Omental fat pad (tissue), 4 donors: ENCODE results near the gene PDHA2. TPM values are rescaled to one million over a fixed set of nuclear protein-coding genes. Genes with fewer than 3 reads are reported as not detected.

Experiments used
- ATAC-seq: fragments of 150-250 bp; one replicate; pipeline ENCODE4 v1.9.1; 2016; ENCODE audit warnings: mild to moderate bottlenecking, moderate library complexity; ENCODE audit not compliant: low FRiP score
- DNase-seq: peaks from one replicate; pipeline ENCODE4 v3.0.0-alpha.2; 2019; ENCODE audit warnings: low spot score
- total RNA-seq, 4 donors: library from RNA; depleted of rRNA; stranded (reverse); fragments of >200 nt; gene quantifications; one replicate each; pipeline ENCODE4 v1.1.0, GENCODE V29; 2016
- TF ChIP-seq, protein P1 (sequence below), 3 donors: fragments of 450-650 bp; IDR thresholded peaks; one replicate each; pipeline ENCODE4 v1.5.1; 2016 to 2017; ENCODE audit warnings: antibody characterized with exemption in 3 of 3, mild to moderate bottlenecking in 3 of 3, moderate library complexity in 2 of 3

Gene PDHA2
- not detected for total RNA-seq

DNA sequence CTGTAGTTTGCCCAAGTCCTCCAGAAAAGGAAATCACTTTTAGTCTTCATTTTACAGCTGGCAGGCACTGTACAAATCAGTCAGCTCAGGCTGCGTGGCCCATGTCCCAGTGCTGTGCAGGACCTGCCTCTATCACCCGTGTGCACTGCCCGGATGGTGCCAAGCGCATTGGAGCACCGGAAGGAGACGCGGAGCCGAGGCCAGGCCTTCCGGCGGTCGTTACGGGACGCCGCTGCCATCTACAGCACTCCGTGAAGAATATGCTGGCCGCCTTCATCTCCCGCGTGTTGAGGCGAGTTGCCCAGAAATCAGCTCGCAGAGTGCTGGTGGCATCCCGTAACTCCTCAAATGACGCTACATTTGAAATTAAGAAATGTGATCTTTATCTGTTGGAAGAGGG is at the start of gene PDHA2:
TSS of gene PDHA2 (plus strand) at position 203 of the 400 bp plus-strand sequence. CDS start at position 261, 58 bp downstream.
- ATAC-seq, result no peak
- TF ChIP-seq, protein P1, sequence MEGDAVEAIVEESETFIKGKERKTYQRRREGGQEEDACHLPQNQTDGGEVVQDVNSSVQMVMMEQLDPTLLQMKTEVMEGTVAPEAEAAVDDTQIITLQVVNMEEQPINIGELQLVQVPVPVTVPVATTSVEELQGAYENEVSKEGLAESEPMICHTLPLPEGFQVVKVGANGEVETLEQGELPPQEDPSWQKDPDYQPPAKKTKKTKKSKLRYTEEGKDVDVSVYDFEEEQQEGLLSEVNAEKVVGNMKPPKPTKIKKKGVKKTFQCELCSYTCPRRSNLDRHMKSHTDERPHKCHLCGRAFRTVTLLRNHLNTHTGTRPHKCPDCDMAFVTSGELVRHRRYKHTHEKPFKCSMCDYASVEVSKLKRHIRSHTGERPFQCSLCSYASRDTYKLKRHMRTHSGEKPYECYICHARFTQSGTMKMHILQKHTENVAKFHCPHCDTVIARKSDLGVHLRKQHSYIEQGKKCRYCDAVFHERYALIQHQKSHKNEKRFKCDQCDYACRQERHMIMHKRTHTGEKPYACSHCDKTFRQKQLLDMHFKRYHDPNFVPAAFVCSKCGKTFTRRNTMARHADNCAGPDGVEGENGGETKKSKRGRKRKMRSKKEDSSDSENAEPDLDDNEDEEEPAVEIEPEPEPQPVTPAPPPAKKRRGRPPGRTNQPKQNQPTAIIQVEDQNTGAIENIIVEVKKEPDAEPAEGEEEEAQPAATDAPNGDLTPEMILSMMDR (IDR thresholded peaks at IDR 0.05), result no peak
- DNase-seq, result no peak

DNA sequence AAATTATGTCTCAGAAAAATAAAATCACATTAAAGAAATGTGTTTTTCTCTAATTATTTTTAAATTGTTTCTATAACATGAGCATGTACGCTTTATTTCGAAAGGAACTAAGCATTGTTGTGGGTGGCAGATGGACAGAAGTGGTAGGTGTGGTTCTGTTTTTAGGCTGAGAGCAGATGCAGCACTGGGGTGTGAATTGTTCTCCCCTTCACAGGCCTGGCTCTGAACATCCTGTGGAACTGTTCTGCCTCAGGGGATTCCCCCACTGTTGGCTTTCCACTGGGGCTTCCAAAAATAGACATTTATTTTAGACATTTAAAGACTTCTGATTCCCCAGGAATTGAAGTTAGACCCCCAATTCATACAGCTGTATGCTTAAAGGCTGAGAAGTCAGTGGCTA is 41.9 kb upstream of the PDHA2 start:
- DNase-seq (no peak), ATAC-seq (no peak)
- TF ChIP-seq, protein P1 (IDR thresholded peaks at IDR 0.05), result no peak

DNA sequence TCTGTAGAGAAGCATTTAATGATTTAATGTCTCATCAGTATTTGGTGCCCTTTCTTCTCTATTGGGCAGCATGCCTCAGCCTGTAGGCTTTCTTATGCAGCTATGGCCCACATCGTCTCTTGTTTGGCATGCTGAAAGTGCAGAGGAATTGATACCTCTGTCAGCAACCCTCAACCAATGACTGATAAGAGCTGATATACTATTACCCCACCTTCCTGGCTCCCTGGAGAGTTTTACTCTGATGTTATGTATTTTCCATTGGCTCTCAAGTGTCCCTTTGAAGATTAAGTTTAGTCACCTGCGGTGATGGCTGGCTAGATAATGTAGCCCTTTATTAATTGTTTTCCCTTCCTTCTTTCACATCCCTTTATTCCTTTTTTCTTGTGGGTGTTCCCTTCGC is 41.2 kb upstream of the PDHA2 start:
- DNase-seq (no peak), ATAC-seq (no peak)
- TF ChIP-seq, protein P1 (IDR thresholded peaks at IDR 0.05), result no peak

DNA sequence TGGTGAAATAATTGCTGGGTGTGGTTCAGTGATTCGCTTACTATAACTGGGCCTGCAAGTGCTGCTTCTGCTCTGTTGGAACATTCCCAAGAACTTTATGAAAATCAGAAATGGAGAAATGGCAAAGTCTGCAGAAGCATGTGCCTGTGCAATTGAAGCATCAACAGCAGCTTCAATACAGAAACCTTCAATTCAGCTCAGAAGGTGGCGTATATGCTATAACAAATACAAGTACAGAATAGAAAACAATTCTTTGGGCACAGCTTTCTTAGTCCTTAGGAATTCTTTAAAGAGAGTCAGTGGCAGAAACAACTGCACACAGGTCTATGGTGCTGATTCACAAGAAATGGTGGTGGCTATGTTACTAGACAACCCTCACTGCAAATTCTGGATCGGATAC is 18.0 kb upstream of the PDHA2 start:
- TF ChIP-seq, protein P1 (IDR thresholded peaks at IDR 0.05), result no peak
- ATAC-seq, result no peak
- no peak for DNase-seq

DNA sequence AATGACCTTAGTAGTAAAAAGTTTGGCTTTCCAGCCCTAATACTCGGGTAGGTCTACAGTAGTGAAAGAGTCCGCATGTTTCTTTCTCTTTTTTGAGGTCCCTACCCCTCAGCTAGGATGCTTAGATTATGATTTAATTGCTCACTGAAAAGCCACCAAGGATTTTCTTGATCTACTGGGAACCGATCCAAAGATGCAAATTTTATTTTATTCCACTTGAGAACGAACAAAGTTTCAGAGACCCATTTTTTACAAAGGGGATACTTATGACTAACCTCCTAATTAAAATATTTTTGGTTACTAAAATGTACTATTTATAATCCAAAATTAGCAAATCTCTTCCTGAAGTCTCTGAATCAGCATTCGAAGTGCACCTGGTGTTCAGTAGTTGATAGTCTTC is 14.3 kb upstream of the PDHA2 start:
- TF ChIP-seq, protein P1 (IDR thresholded peaks at IDR 0.05), result no peak
- no peak for DNase-seq
- ATAC-seq, result no peak

DNA sequence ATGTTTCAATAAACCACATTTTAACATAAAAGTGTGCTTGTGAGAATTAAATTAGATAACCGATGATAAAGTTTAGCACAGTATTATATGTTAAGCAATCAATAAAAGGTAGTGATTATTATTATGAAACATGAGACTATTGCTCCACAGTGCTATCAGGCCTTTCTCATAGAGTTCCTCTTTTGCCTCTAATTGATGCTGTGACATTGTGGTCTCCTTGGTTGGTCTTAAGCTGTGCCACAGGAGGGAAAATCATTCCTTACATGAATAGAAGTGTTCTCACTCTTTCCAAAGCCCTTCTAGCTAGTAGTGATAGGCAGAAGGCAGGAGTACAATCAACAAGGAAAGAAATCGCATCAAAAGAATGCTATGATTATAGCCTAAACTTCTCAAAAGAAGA is 9.2 kb upstream of the PDHA2 start:
- TF ChIP-seq, protein P1 (IDR thresholded peaks at IDR 0.05), result no peak
- DNase-seq, result no peak
- ATAC-seq, result no peak

DNA sequence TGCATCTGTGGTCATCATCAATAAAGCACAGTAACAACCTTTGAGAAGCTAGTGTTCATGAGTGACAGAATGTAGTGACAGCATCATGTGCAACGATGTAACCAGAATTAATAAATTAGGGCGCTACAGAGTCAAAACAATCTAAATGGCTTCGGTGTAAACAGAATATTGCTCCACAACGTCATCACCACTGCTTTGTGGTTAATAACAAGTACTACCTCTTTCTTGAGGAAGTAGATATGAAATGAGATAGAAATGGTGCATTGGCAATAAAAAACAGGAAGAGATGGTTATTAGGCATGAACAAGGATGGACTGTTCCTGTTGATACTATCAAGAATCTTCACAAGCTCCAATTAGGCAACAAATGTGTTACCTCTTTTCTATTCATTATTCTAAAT is 8.7 kb upstream of the PDHA2 start:
- TF ChIP-seq, protein P1 (IDR thresholded peaks at IDR 0.05), result no peak
- ATAC-seq (no peak), DNase-seq (no peak)
